IPS-18a (cell line): ENCODE results near the gene CEP68.
"Not testable (repeated sequence)": the region's sequence is repeated elsewhere in the genome, so short reads cannot be mapped to it uniquely, and the experiment has no call there.

ENCODE experiments used
- H3K27ac ChIP-seq: one replicate; pipeline ENCODE4 v1.5.1; 2013; ENCODE audit warnings: low read length
- H3K27me3 ChIP-seq: one replicate; pipeline ENCODE4 v1.6.1; 2013; ENCODE audit warnings: mild to moderate bottlenecking, low read length; ENCODE audit not compliant: control insufficient read depth, insufficient read depth
- H3K36me3 ChIP-seq: one replicate; pipeline ENCODE4 v1.6.1; 2013; ENCODE audit warnings: low read depth, low read length; ENCODE audit not compliant: control insufficient read depth
- H3K4me1 ChIP-seq: one replicate; pipeline ENCODE4 v1.6.1; 2013; ENCODE audit warnings: low read depth, low read length; ENCODE audit not compliant: control insufficient read depth
- H3K4me3 ChIP-seq: one replicate; pipeline ENCODE4 v1.5.1; 2013; ENCODE audit warnings: low read length
- H3K9ac ChIP-seq: one replicate; pipeline ENCODE4 v1.6.1; 2013; ENCODE audit warnings: mild to moderate bottlenecking, low read length, moderate library complexity
- H3K9me3 ChIP-seq: one replicate; pipeline ENCODE4 v1.6.1; 2013; ENCODE audit warnings: low read depth, low read length; ENCODE audit not compliant: control insufficient read depth

Gene CEP68, protein sequence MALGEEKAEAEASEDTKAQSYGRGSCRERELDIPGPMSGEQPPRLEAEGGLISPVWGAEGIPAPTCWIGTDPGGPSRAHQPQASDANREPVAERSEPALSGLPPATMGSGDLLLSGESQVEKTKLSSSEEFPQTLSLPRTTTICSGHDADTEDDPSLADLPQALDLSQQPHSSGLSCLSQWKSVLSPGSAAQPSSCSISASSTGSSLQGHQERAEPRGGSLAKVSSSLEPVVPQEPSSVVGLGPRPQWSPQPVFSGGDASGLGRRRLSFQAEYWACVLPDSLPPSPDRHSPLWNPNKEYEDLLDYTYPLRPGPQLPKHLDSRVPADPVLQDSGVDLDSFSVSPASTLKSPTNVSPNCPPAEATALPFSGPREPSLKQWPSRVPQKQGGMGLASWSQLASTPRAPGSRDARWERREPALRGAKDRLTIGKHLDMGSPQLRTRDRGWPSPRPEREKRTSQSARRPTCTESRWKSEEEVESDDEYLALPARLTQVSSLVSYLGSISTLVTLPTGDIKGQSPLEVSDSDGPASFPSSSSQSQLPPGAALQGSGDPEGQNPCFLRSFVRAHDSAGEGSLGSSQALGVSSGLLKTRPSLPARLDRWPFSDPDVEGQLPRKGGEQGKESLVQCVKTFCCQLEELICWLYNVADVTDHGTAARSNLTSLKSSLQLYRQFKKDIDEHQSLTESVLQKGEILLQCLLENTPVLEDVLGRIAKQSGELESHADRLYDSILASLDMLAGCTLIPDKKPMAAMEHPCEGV

DNA sequence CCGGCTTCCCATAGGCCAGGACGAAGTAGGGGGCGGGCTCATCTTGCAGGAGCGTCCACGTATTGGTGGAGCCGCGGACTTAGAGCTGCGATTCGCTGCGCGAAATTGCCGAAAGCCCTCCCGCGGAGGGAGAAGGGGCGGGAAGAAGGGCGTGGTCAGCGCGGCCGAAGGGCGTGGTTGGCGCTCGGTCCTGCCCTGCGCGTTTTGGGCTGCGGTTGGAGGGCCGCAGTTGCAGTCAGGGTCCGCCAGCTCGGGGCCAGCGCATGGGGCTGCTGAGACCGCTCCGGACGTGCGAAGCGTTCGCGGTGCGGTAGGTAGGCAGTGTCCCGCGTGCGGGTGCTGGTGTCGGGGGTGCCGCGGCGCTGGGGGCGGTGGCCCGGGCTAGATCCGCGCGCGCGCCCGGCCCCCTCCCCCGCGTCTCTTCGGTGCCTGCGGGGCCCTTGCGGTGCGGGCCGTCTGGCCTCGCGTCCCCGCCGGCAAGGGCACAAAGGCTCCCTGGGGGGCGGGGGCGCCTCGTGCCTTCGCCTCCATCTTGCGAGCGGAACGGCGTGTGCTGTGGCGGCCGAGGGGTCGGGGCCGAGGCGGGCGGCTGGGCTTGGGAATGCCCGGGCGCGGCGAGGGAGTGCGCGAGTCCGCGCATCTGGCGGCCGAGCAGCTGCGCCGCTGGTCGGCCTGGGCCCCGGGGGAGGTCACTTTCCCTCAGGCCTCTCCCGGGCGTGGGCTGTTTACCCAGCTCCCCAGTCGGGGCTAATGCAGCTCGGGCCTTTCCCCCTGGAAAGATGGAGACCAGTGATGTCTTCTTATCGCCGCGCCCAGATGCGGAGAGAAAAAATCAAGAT lies at the start of gene CEP68:
Gene CEP68 (plus strand): TSS at position 202 of the 839 bp plus-strand sequence. CDS start 13,029 bp downstream, outside the sequence.
- Histone ChIP-seq H3K27ac (no peak within 1 kb of the TSS), H3K9ac (peak within 1 kb of the TSS; percentile 89), H3K4me3 (peak within 1 kb of the TSS; percentile 77), H3K27me3 (peaks cover 4% of the 10 kb centered on the region), H3K36me3 (no peaks in the 10 kb centered on the region), H3K9me3 (no peaks in the 10 kb centered on the region), H3K4me1 (no peaks in the 10 kb centered on the region)

DNA sequence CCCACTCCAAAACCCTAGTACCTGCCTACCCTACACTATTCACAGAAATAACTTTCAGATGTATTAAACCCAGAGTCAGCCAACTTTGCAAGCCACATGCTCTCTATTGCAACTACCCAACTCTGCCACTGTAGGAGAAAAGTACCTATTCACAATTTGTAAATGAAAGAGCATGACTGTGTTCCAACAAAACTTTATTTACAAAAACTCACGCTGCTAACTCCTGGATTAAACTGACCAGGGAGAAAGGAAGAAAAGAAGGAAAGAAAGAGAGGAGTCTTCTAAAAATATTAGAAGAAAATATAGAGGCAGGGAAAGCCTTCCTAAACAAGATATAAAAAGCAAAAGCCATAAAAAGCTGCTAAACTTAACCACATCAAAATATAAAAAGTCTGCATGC lies 42.4 kb upstream of the CEP68 start:
- H3K9me3 ChIP-seq, result no peaks in the 10 kb centered on the region
- H3K27me3 ChIP-seq, result no peaks in the 10 kb centered on the region
- H3K9ac ChIP-seq, result no peak overlapping the region
- no peak overlapping the region for H3K27ac ChIP-seq
- H3K4me3 ChIP-seq, result no peak overlapping the region
- no peaks in the 10 kb centered on the region for H3K36me3 ChIP-seq
- peaks cover 8% of the 10 kb centered on the region for H3K4me1 ChIP-seq

DNA sequence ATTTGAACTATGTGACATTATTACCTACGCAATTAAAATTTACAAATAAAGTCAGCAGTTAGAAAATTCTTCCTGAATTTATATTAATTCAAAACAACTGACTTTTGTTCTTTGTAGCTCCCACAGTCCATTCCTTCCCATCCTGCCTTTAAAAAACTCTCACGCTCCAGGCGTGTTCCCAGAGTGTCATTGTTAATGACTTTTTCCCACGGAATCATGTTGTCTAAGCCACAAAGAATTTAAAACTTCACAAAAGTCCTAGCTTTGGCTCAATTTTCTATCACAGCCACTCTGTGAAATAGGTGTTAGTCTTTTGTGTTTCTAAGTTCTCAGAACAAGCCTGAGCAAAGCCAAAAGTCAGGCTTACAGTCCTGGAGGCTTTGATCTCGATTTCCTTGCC lies 40.5 kb upstream of the CEP68 start:
- H3K36me3 ChIP-seq, result no peaks in the 10 kb centered on the region

DNA sequence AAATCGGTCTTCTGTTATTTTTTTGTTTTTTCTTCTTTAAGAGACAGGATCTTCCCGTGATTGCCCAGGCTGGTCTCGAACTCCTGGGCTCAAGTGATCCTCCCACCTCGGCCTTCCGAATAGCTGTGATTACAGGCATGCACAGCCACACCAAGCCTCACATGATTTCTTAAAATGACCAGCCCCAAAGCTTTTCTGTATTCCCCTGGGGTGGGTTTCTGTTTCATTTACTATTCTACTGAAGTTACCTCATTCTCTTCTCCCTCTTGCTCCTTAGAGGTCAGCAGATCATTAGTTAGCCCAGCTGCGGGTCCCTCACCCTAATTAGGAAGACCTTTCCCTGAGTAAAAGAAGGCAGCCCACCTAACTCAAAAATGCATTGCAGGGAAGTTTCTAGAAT lies 39.4 kb upstream of the CEP68 start:
- Histone ChIP-seq H3K27me3 (no peaks in the 10 kb centered on the region), H3K9ac (no peak overlapping the region), H3K36me3 (no peaks in the 10 kb centered on the region), H3K27ac (no peak overlapping the region), H3K4me3 (no peak overlapping the region), H3K9me3 (no peaks in the 10 kb centered on the region), H3K4me1 (peaks cover 8% of the 10 kb centered on the region)

More for the DNA sequence above, 40.5 kb upstream of the CEP68 start:
- peaks cover 8% of the 10 kb centered on the region for H3K4me1 ChIP-seq
- H3K4me3 ChIP-seq, result no peak overlapping the region
- H3K27ac ChIP-seq, result no peak overlapping the region
- no peak overlapping the region for H3K9ac ChIP-seq
- no peaks in the 10 kb centered on the region for H3K9me3 ChIP-seq
- H3K27me3 ChIP-seq, result no peaks in the 10 kb centered on the region

DNA sequence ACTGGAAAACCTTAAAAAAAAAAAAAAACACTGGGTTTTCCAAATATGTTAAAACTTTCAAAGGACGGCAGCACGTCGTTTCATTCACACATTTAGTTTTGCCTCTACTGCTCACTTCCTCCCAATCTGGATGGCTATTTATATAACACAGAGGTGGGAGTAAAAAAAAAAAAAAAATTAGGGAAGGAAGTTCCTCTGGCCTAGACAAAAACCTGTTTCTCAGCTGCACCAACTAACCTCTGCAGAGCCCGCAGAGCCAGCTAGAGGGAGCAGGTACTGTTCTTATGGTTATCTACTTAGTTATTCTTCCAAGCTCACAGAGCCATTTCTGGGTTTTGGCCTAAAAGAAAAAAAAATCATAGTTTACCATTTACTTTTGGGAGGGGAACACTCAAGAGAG lies 38.9 kb upstream of the CEP68 start:
- Histone ChIP-seq H3K9ac (no peak overlapping the region), H3K9me3 (no peaks in the 10 kb centered on the region), H3K4me3 (no peak overlapping the region), H3K27me3 (no peaks in the 10 kb centered on the region), H3K36me3 (no peaks in the 10 kb centered on the region), H3K27ac (no peak overlapping the region), H3K4me1 (peaks cover 8% of the 10 kb centered on the region)

DNA sequence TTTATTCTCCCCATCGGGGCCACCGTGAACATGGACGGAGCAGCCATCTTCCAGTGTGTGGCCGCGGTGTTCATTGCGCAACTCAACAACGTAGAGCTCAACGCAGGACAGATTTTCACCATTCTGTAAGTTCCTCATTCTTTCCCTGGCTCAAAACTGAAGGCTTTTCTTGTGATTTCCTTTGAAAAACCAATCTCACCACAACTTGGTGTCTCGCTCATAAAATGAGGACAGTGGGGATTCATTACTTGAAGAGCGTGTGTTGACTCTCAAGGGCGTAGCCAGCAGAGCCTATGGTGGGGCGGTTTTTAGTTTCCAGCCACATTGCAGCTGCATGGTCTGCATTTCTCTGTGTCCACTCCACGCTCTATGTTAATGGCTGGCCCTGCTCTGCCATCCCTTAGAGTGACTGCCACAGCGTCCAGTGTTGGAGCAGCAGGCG lies 38.1 kb upstream of the CEP68 start:
- Histone ChIP-seq H3K9ac (no peak overlapping the region), H3K36me3 (no peaks in the 10 kb centered on the region), H3K27me3 (no peaks in the 10 kb centered on the region), H3K4me3 (no peak overlapping the region), H3K4me1 (peaks cover 8% of the 10 kb centered on the region), H3K27ac (no peak overlapping the region), H3K9me3 (no peaks in the 10 kb centered on the region)

DNA sequence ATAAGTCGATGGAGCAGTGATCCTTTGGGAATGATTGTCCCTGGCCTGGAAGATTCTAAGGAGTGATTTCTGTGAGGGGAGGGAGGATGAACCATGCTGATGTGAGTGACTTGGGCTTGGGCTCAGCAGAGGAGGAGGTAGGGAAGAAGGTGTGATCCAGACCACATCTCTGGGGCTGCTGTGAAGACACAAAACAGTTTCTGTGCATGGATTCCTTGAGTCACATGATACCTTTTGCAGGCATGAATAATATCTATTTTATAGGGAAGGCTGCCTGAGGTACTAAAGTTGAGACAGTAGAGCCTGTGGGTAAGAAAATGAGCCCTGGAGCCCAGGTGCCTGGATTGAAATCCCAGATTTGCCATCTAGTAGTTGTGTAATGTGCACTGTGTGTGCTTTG lies 37.2 kb upstream of the CEP68 start:
- H3K4me1 ChIP-seq, result peaks cover 3% of the 10 kb centered on the region
- no peaks in the 10 kb centered on the region for H3K9me3 ChIP-seq
- H3K9ac ChIP-seq, result no peak overlapping the region
- H3K27me3 ChIP-seq, result no peaks in the 10 kb centered on the region
- H3K4me3 ChIP-seq, result no peak overlapping the region
- H3K36me3 ChIP-seq, result no peaks in the 10 kb centered on the region
- H3K27ac ChIP-seq, result no peak overlapping the region

DNA sequence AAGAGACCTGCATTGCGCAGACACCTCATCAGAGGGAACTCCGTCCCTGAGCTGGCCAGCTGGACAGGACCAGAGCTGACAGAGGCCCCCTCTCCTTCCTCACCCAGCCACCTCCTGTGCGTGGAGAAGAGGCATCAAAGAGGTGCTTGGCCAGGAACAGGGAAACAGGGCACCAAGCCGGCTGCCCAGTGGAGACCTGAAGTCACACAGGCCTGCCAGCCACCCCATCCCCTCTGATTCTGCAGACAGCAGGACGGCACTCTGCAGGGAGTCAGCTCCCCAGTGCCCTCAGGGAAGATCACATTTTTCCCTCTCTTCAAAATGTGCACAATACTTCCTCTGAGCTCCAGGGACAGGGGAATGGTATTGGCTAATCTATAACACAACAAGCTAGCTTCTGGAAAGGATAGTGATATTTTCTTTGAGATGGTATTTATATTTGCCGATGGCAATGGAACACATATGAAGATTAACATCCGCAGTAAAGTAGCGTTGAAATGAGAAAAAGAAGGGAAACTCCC lies 36.5 kb upstream of the CEP68 start:
- Histone ChIP-seq H3K27ac (no peak overlapping the region), H3K27me3 (no peaks in the 10 kb centered on the region), H3K4me1 (no peaks in the 10 kb centered on the region), H3K9me3 (no peaks in the 10 kb centered on the region), H3K4me3 (no peak overlapping the region), H3K9ac (no peak overlapping the region), H3K36me3 (no peaks in the 10 kb centered on the region)

DNA sequence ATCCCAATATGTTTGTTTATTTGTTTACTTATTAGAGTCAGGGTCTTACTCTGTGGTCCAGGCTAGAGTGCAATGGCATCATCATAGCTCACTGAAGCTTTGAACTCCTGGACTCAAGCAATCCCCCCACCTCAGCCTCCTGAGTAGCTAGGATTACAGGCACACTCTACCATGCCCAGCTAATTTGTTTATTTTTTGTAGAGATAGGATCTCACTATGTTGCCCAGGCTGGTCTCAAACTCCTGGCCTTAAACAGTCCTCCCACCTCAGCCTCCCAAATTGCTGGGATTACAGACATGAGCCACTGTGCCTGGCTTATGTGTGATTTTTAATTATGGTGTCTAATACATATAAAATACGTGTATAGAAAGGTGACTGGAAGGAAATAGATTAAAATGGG lies 36.0 kb upstream of the CEP68 start:
- H3K36me3 ChIP-seq, H3K27ac ChIP-seq, H3K9ac ChIP-seq, H3K4me1 ChIP-seq, H3K9me3 ChIP-seq, H3K27me3 ChIP-seq, H3K4me3 ChIP-seq: not testable (repeated sequence)

DNA sequence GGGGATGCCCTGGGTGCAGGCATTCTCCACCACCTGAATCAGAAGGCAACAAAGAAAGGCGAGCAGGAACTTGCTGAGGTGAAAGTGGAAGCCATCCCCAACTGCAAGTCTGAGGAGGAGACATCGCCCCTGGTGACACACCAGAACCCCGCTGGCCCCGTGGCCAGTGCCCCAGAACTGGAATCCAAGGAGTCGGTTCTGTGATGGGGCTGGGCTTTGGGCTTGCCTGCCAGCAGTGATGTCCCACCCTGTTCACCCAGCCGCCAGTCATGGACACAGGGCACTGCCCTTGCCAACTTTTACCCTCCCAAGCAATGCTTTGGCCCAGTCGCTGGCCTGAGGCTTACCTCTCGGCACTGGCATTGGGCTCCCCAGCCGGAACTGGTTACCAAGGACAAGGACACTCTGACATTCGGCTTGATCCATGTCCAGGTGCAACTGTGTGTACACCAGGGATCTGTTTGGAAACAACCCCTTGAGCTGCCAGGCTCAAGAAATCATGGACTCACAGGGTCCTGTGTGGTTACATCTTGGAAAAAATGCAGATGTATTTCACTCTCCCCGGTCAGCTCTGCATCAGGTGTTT lies 35.2 kb upstream of the CEP68 start:
- Histone ChIP-seq H3K4me3 (no peak overlapping the region), H3K27me3 (no peaks in the 10 kb centered on the region), H3K9me3 (no peaks in the 10 kb centered on the region), H3K36me3 (no peaks in the 10 kb centered on the region), H3K4me1 (no peaks in the 10 kb centered on the region), H3K9ac (no peak overlapping the region), H3K27ac (no peak overlapping the region)

DNA sequence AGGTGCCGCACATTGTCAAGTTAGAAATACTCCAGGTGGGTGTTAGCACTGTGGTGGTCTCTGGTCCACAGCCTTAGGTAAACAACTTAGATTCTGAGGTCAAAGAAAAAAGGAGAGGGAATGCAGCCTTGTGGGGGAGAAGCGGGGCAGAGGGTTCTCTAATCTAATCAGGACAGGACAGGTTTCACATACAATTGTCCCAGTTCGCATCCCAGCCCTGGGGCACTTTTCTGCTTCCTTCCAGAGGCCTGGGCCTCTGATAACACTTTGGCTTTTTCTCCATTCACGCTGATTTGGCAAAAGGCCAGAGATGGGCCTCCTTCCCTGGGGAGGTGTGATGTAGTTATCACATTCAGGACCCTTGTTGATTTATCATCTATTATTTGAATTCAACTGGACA lies 34.5 kb upstream of the CEP68 start:
- Histone ChIP-seq H3K9me3 (no peaks in the 10 kb centered on the region), H3K4me3 (no peak overlapping the region), H3K27me3 (no peaks in the 10 kb centered on the region), H3K9ac (no peak overlapping the region), H3K4me1 (no peaks in the 10 kb centered on the region), H3K27ac (no peak overlapping the region), H3K36me3 (no peaks in the 10 kb centered on the region)
